Measurements from ENCODE around the gene KCNQ1OT1. TPM values are rescaled to one million over a fixed set of nuclear protein-coding genes. Genes with fewer than 3 reads are reported as not detected.

The KCNQ1OT1 gene
- total RNA-seq, 4 donors from 2014 or later, result 6.3 to 8.0 (median 7.7) TPM

GRCh38 chr11:2612884-2613571, 86.8 kb downstream of the KCNQ1OT1 start:
- Histone ChIP-seq H3K4me3 (no peak overlapping the region), H3K4me1 (no peaks in the 10 kb centered on the region), H3K36me3 (no peaks in the 10 kb centered on the region), H3K27ac (no peak overlapping the region), H3K9me3 (peaks cover 0 to 41% (median 8%) of the 10 kb centered on the region in 4 donors), H3K27me3 (no peaks in the 10 kb centered on the region)
- 78 to 84% methylated on average over 4 of the region's 4 CpGs for WGBS, 2 donors
- no peak for DNase-seq (ENCODE audit: low spot score in 2 of 2)
- no peak for TF ChIP-seq EP300 (IDR thresholded peaks at IDR 0.05)
- TF ChIP-seq CTCF (IDR thresholded peaks at IDR 0.05), result no peak
- TF ChIP-seq POLR2A (IDR thresholded peaks at IDR 0.05), result no peak

- Histone ChIP-seq H3K9me3 (peaks cover 0 to 31% (median 8%) of the 10 kb centered on the region in 4 donors), H3K27ac (no peak overlapping the region), H3K4me3 (no peak overlapping the region), H3K4me1 (no peaks in the 10 kb centered on the region), H3K36me3 (no peaks in the 10 kb centered on the region), H3K27me3 (no peaks in the 10 kb centered on the region)
- WGBS, 2 donors, result 85 to 89% methylated on average over 2 of the region's 2 CpGs
- DNase-seq (ENCODE audit: low spot score in 2 of 2), result no peak
- no peak for TF ChIP-seq EP300 (IDR thresholded peaks at IDR 0.05)
These were observed 90.4 kb downstream of the KCNQ1OT1 start for GRCh38 chr11:2609345-2609744.

- DNase-seq (ENCODE audit: low spot score in 2 of 2), result no peak
- Histone ChIP-seq H3K27ac (no peak overlapping the region), H3K4me3 (no peak overlapping the region), H3K27me3 (no peaks in the 10 kb centered on the region), H3K36me3 (no peaks in the 10 kb centered on the region), H3K4me1 (no peaks in the 10 kb centered on the region), H3K9me3 (peaks cover 0 to 22% (median 2%) of the 10 kb centered on the region in 4 donors)
- TF ChIP-seq EP300 (IDR thresholded peaks at IDR 0.05) (no peak), CTCF (IDR thresholded peaks at IDR 0.05) (no peak), POLR2A (IDR thresholded peaks at IDR 0.05) (no peak)
- WGBS, 2 donors, result 61 to 73% methylated on average over 8 of the region's 8 CpGs
These were observed 100.1 kb downstream of the KCNQ1OT1 start for GRCh38 chr11:2599561-2600189.

GRCh38 chr11:2595204-2595603, 104.6 kb downstream of the KCNQ1OT1 start:
- no peak for TF ChIP-seq EP300 (IDR thresholded peaks at IDR 0.05)
- no peak for TF ChIP-seq CTCF (IDR thresholded peaks at IDR 0.05)
- no peak for TF ChIP-seq POLR2A (IDR thresholded peaks at IDR 0.05)
- no peaks in the 10 kb centered on the region for H3K4me1 ChIP-seq
- 91 to 94% methylated on average over 3 of the region's 3 CpGs for WGBS, 2 donors

GRCh38 chr11:2594267-2594666, 105.5 kb downstream of the KCNQ1OT1 start:
- no peaks in the 10 kb centered on the region for H3K4me1 ChIP-seq
- H3K4me3 ChIP-seq, result no peak overlapping the region
- TF ChIP-seq CTCF (IDR thresholded peaks at IDR 0.05) (no peak), EP300 (IDR thresholded peaks at IDR 0.05) (no peak), POLR2A (IDR thresholded peaks at IDR 0.05) (no peak)
- H3K27ac ChIP-seq, result no peak overlapping the region
- peaks cover 0 to 22% (median 2%) of the 10 kb centered on the region in 4 donors for H3K9me3 ChIP-seq
- H3K36me3 ChIP-seq, result peaks cover 0 to 8% (median 0%) of the 10 kb centered on the region in 3 donors
- no peaks in the 10 kb centered on the region for H3K27me3 ChIP-seq
- 97 to 100% methylated on average over 1 of the region's 1 CpG for WGBS, 2 donors
- no peak for DNase-seq (ENCODE audit: low spot score in 2 of 2)

More at GRCh38 chr11:2595204-2595603, 104.6 kb downstream of the KCNQ1OT1 start:
- DNase-seq (ENCODE audit: low spot score in 2 of 2), result no peak
- no peaks in the 10 kb centered on the region for H3K27me3 ChIP-seq
- H3K36me3 ChIP-seq, result peaks cover 0 to 7% (median 0%) of the 10 kb centered on the region in 3 donors
- H3K9me3 ChIP-seq, result peaks cover 0 to 22% (median 2%) of the 10 kb centered on the region in 4 donors
- H3K4me3 ChIP-seq, result no peak overlapping the region
- H3K27ac ChIP-seq, result no peak overlapping the region
